ENCODE data around the gene ATP2B3.

GRCh38 chrX:153625271-153626024 is 108.0 kb downstream of the ATP2B3 start:
- TF ChIP-seq GATA3 (IDR thresholded peaks at IDR 0.05; ENCODE audit: low read depth, low read length) (no peak), GATA2 (IDR thresholded peaks at IDR 0.05; ENCODE audit: low read depth, low read length) (no peak)
